ENCODE data around the gene NUCB1.
"Not testable (repeated sequence)": the region's sequence is repeated elsewhere in the genome, so short reads cannot be mapped to it uniquely, and the experiment has no call there.

Gene NUCB1

GRCh38 chr19:48906324-48906723, 6.2 kb downstream of the NUCB1 start:
- DNase-seq: no peak

GRCh38 chr19:48907671-48908070, 7.6 kb downstream of the NUCB1 start:
- no peak for DNase-seq

- not testable (repeated sequence) for DNase-seq
Observed at GRCh38 chr19:48909424-48910077, 9.4 kb downstream of the NUCB1 start.

- DNase-seq: no peak
Observed at GRCh38 chr19:48910803-48911202, 10.7 kb downstream of the NUCB1 start.

- DNase-seq: no peak
Observed at GRCh38 chr19:48913114-48913889, 13.2 kb downstream of the NUCB1 start.

- DNase-seq: peak; percentile 15
Observed at GRCh38 chr19:48914181-48914580, 14.1 kb downstream of the NUCB1 start.

- DNase-seq: peak; percentile 99
Observed at GRCh38 chr19:48915757-48916156, 15.6 kb downstream of the NUCB1 start.

- no peak for DNase-seq
Observed at GRCh38 chr19:48918071-48918470, 18.0 kb downstream of the NUCB1 start.

- no peak for DNase-seq
Observed at GRCh38 chr19:48918801-48919247, 18.7 kb downstream of the NUCB1 start.

- not testable (repeated sequence) for DNase-seq
Observed at GRCh38 chr19:48919271-48919670, 19.2 kb downstream of the NUCB1 start.

GRCh38 chr19:48920949-48921348, 20.8 kb downstream of the NUCB1 start:
- DNase-seq: no peak

GRCh38 chr19:48921721-48922500, 21.8 kb downstream of the NUCB1 start:
- no peak for DNase-seq

- no peak for DNase-seq
Observed at GRCh38 chr19:48922548-48923490, 22.7 kb downstream of the NUCB1 start.

- DNase-seq: no peak
Observed at GRCh38 chr19:48925240-48925843, 25.2 kb downstream of the NUCB1 start.

- not testable (repeated sequence) for DNase-seq
Observed at GRCh38 chr19:48925890-48926289, 25.8 kb downstream of the NUCB1 start.

- DNase-seq: no peak
Observed at GRCh38 chr19:48926909-48927308, 26.8 kb downstream of the NUCB1 start.

- not testable (repeated sequence) for DNase-seq
Observed at GRCh38 chr19:48927692-48928091, 27.6 kb downstream of the NUCB1 start.

GRCh38 chr19:48928164-48929025, 28.3 kb downstream of the NUCB1 start:
- no peak for DNase-seq

- peak; percentile 92 for DNase-seq
Observed at GRCh38 chr19:48933382-48933932, 33.3 kb downstream of the NUCB1 start, which contains the start of gene DHDH. TSS of gene DHDH (plus strand) at chr19:48933699. CDS start at chr19:48933722, 23 bp downstream.

GRCh38 chr19:48934837-48935236, 34.7 kb downstream of the NUCB1 start:
- no peak for DNase-seq
